ENCODE results near the gene NRP1.

NRP1 gene

GRCh38 chr10:33289776-33290175 is 44.7 kb downstream of the NRP1 start:
- DNase-seq: no peak

GRCh38 chr10:33288127-33288526 is 46.3 kb downstream of the NRP1 start:
- no peak for DNase-seq

- DNase-seq: peak in 1 of 3 experiments; percentile 45
Measured at GRCh38 chr10:33287112-33287511, 47.4 kb downstream of the NRP1 start.

- no peak for DNase-seq
Measured at GRCh38 chr10:33286157-33286934, 48.1 kb downstream of the NRP1 start.

GRCh38 chr10:33284945-33285344 is 49.5 kb downstream of the NRP1 start:
- no peak for DNase-seq

GRCh38 chr10:33279811-33280602 is 54.5 kb downstream of the NRP1 start:
- DNase-seq: no peak

GRCh38 chr10:33279276-33279675 is 55.2 kb downstream of the NRP1 start:
- no peak for DNase-seq

GRCh38 chr10:33278198-33278597 is 56.3 kb downstream of the NRP1 start:
- no peak for DNase-seq

- no peak for DNase-seq
Measured at GRCh38 chr10:33277135-33277536, 57.3 kb downstream of the NRP1 start.

GRCh38 chr10:33276282-33276923 is 58.1 kb downstream of the NRP1 start:
- DNase-seq: no peak

GRCh38 chr10:33274096-33274785 is 60.2 kb downstream of the NRP1 start:
- DNase-seq: peak in 1 of 3 experiments; percentile 3

- DNase-seq: peak in 2 of 3 experiments; percentile 12 to 45
Measured at GRCh38 chr10:33273295-33274002, 61.0 kb downstream of the NRP1 start.

- no peak for DNase-seq
Measured at GRCh38 chr10:33272635-33273034, 61.8 kb downstream of the NRP1 start.

GRCh38 chr10:33271969-33272583 is 62.4 kb downstream of the NRP1 start:
- DNase-seq: no peak

GRCh38 chr10:33270971-33271370 is 63.5 kb downstream of the NRP1 start:
- no peak for DNase-seq

GRCh38 chr10:33267708-33268107 is 66.8 kb downstream of the NRP1 start:
- no peak for DNase-seq

GRCh38 chr10:33265621-33266020 is 68.8 kb downstream of the NRP1 start:
- DNase-seq: no peak

- no peak for DNase-seq
Measured at GRCh38 chr10:33263453-33263852, 71.0 kb downstream of the NRP1 start.

GRCh38 chr10:33262871-33263270 is 71.6 kb downstream of the NRP1 start:
- DNase-seq: no peak

GRCh38 chr10:33260403-33261149 is 73.9 kb downstream of the NRP1 start:
- DNase-seq: peak in 2 of 3 experiments; percentile 3 to 70

- DNase-seq: no peak
Measured at GRCh38 chr10:33258967-33259366, 75.5 kb downstream of the NRP1 start.

Data from NCI-H1417 (cell line).